BJ (cell line): ENCODE data around the gene VWA5B2. TPM values are rescaled to one million over a fixed set of nuclear protein-coding genes. Genes with fewer than 3 reads are reported as not detected.

Experiments
- CTCF ChIA-PET: fragments of 350-600 bp; formaldehyde crosslinking; extraction: SDS; loops from one replicate; lab custom pipeline; 2021; ENCODE audit warnings: antibody characterized with exemption, inconsistent platforms; lab: Yijun Ruan, JAX
- POLR2A ChIA-PET: fragments of 300-600 bp; sonication (Branson Sonifier 250); formaldehyde crosslinking; extraction: SDS; loops from one replicate; lab custom pipeline; 2021; ENCODE audit warnings: antibody characterized with exemption; lab: Charles Lee
- DNase-seq: peaks from one replicate; pipeline ENCODE4 v3.0.0-alpha.2; 2011; ENCODE audit warnings: low read depth
- H3K27me3 ChIP-seq: 2 replicates; pipeline ENCODE4 v1.6.0; 2011; ENCODE audit warnings: low read length; ENCODE audit not compliant: control insufficient read depth, insufficient read depth
- H3K36me3 ChIP-seq: 2 replicates; pipeline ENCODE4 v1.5.1; 2011; ENCODE audit warnings: low read length; ENCODE audit not compliant: control insufficient read depth, insufficient read depth
- H3K4me3 ChIP-seq: 2 replicates; pipeline ENCODE4 v1.5.1; 2011; ENCODE audit warnings: low read depth, mild to moderate bottlenecking, control low read depth, low read length
- CTCF ChIP-seq: IDR thresholded peaks from 2 replicates; pipeline ENCODE4 v1.5.1; 2011; ENCODE audit warnings: low read depth, mild to moderate bottlenecking, control low read depth, inconsistent platforms, low read length, moderate library complexity; ENCODE audit not compliant: insufficient read depth
- polyA plus RNA-seq: library from polyadenylated mRNA; depleted of rRNA; stranded (reverse); fragments of >200 nt; gene quantifications from 2 replicates; pipeline ENCODE4 v1.2.3, GENCODE V29; 2011

VWA5B2 gene
- polyA plus RNA-seq, 1 experiment, result not detected

- ChIA-PET POLR2A (no interaction called here), CTCF (interaction anchor here (1.6 kb wide), 1 partner anchor 24 kb away, joined by 5 read pairs; no protein-coding TSS in a partner anchor)
- no peak for DNase-seq
- peaks cover 6% of the 10 kb centered on the region; the same call in 1 of the 2 replicates for H3K27me3 ChIP-seq
- H3K4me3 ChIP-seq, result no peak overlapping the region
- TF ChIP-seq CTCF, result no peak
- no peaks in the 10 kb centered on the region for H3K36me3 ChIP-seq
Observed at GRCh38 chr3:184203526-184203925, 25.9 kb upstream of the VWA5B2 start.

GRCh38 chr3:184209146-184209923, 20.1 kb upstream of the VWA5B2 start:
- CTCF ChIA-PET, result interaction anchor here (0.6 to 5.2 kb wide), 2 partner anchors 18 to 77 kb away, joined by 3 to 29 read pairs; no protein-coding TSS in a partner anchor
- Histone ChIP-seq H3K27me3 (peaks cover 5% of the 10 kb centered on the region; the same call in 1 of the 2 replicates), H3K4me3 (no peak overlapping the region), H3K36me3 (no peaks in the 10 kb centered on the region)
- POLR2A ChIA-PET, result no interaction called here
- no peak for DNase-seq
- no peak for TF ChIP-seq CTCF

GRCh38 chr3:184211297-184211696, 18.1 kb upstream of the VWA5B2 start:
- CTCF ChIA-PET, result interaction anchor here (5.2 kb wide), 1 partner anchor 16 kb away, joined by 29 read pairs; no protein-coding TSS in a partner anchor
- no peak for TF ChIP-seq CTCF
- Histone ChIP-seq H3K36me3 (no peaks in the 10 kb centered on the region), H3K27me3 (peaks cover 5% of the 10 kb centered on the region; the same call in 1 of the 2 replicates), H3K4me3 (no peak overlapping the region)
- no peak for DNase-seq
- POLR2A ChIA-PET, result no interaction called here

GRCh38 chr3:184211718-184212117, 17.7 kb upstream of the VWA5B2 start:
- DNase-seq, result no peak
- Histone ChIP-seq H3K36me3 (no peaks in the 10 kb centered on the region), H3K27me3 (peaks cover 4% of the 10 kb centered on the region; the same call in 1 of the 2 replicates), H3K4me3 (no peak overlapping the region)
- no peak for TF ChIP-seq CTCF
- ChIA-PET CTCF (interaction anchor here (5.2 kb wide), 1 partner anchor 16 kb away, joined by 29 read pairs; no protein-coding TSS in a partner anchor), POLR2A (no interaction called here)

GRCh38 chr3:184218814-184219213, 10.6 kb upstream of the VWA5B2 start:
- POLR2A ChIA-PET, result no interaction called here
- no peak for TF ChIP-seq CTCF
- CTCF ChIA-PET, result interaction anchor here (1.8 kb wide), 1 partner anchor 9 kb away, joined by 13 read pairs; no protein-coding TSS in a partner anchor
- H3K4me3 ChIP-seq, result no peak overlapping the region
- H3K27me3 ChIP-seq, result peaks cover 2% of the 10 kb centered on the region; the same call in 1 of the 2 replicates
- no peaks in the 10 kb centered on the region for H3K36me3 ChIP-seq
- no peak for DNase-seq
